Left ventricle myocardium superior (tissue), 1 donor: Measurements from ENCODE around the gene SNX18. TPM values are rescaled to one million over a fixed set of nuclear protein-coding genes. Genes with fewer than 3 reads are reported as not detected.
A peak's percentile ranks its signal among the peaks of the same experiment; 100 is the strongest.

Experiments used
- ATAC-seq: fragments of 200-7000 bp; cut with Tn5 transposase; one replicate; pipeline ENCODE4 v1.9.1; 2020; ENCODE audit warnings: mild to moderate bottlenecking, moderate library complexity
- DNase-seq: peaks from one replicate; pipeline ENCODE4 v3.0.0-alpha.2; 2020
- intact Hi-C: fragments of 100-400 bp; cut with micrococcal nuclease; formaldehyde crosslinking; loops from one replicate; pipeline ENCODE4 v1.11.0; 2022
- total RNA-seq: library from RNA; stranded (reverse); fragmentation: NEBNext Ultra II Directional; extraction: Animal tissue kit (Norgen Biotek cat#: 25700); gene quantifications from one replicate; pipeline ENCODE4 v1.2.1, GENCODE V29; 2021
- donor health status: DM: no; HTN: yes; CAD: no; lungs with severe emphysema.

SNX18 gene
- total RNA-seq, 1 donor from 2014 or later: 20.9 TPM

GRCh38 chr5:54563083-54563761 is 45.7 kb downstream of the SNX18 start:
- intact Hi-C loops: no loop called here
- no peak for ATAC-seq
- no peak for DNase-seq

- intact Hi-C loops: no loop called here
- ATAC-seq (no peak), DNase-seq (no peak)
These were observed 50.4 kb downstream of the SNX18 start for GRCh38 chr5:54567996-54568395.

- peak; percentile 58 for ATAC-seq
- intact Hi-C loops: no loop called here
- DNase-seq: peak; percentile 32
These were observed 53.4 kb downstream of the SNX18 start for GRCh38 chr5:54570916-54571315.

- intact Hi-C loops: no loop called here
- DNase-seq (no peak), ATAC-seq (no peak)
These were observed 53.9 kb downstream of the SNX18 start for GRCh38 chr5:54571462-54571861.

GRCh38 chr5:54573812-54574489 is 56.4 kb downstream of the SNX18 start:
- intact Hi-C loops: no loop called here
- ATAC-seq (no peak), DNase-seq (no peak)

- DNase-seq (peak; percentile 22), ATAC-seq (peak; percentile 42)
- intact Hi-C loops: no loop called here
These were observed 60.0 kb downstream of the SNX18 start for GRCh38 chr5:54577528-54577927.

- intact Hi-C loops: no loop called here
- no peak for ATAC-seq
- DNase-seq: no peak
These were observed 60.5 kb downstream of the SNX18 start for GRCh38 chr5:54577937-54578653.

- intact Hi-C loops: no loop called here
- DNase-seq: no peak
- ATAC-seq: no peak
These were observed 62.2 kb downstream of the SNX18 start for GRCh38 chr5:54579591-54580295.

GRCh38 chr5:54580997-54581811 is 63.6 kb downstream of the SNX18 start:
- intact Hi-C loops: no loop called here
- DNase-seq (no peak), ATAC-seq (peak; percentile 57)

GRCh38 chr5:54581831-54582548 is 64.4 kb downstream of the SNX18 start:
- DNase-seq (no peak), ATAC-seq (peak; percentile 80)
- intact Hi-C loops: no loop called here

GRCh38 chr5:54586336-54586735 is 68.8 kb downstream of the SNX18 start:
- DNase-seq (no peak), ATAC-seq (no peak)
- intact Hi-C loops: no loop called here

- ATAC-seq: no peak
- intact Hi-C loops: no loop called here
- DNase-seq: no peak
These were observed 72.2 kb downstream of the SNX18 start for GRCh38 chr5:54589786-54590185.

GRCh38 chr5:54590824-54591223 is 73.3 kb downstream of the SNX18 start:
- DNase-seq: no peak
- ATAC-seq: peak; percentile 36
- intact Hi-C loops: no loop called here

- DNase-seq (no peak), ATAC-seq (no peak)
- intact Hi-C loops: no loop called here
These were observed 76.2 kb downstream of the SNX18 start for GRCh38 chr5:54593779-54594178.

- intact Hi-C loops: no loop called here
- ATAC-seq: peak; percentile 48
- DNase-seq: no peak
These were observed 76.6 kb downstream of the SNX18 start for GRCh38 chr5:54594181-54594580.

GRCh38 chr5:54595721-54596120 is 78.2 kb downstream of the SNX18 start:
- ATAC-seq: no peak
- intact Hi-C loops: no loop called here
- DNase-seq: no peak
